ENCODE results near the gene DNASE1L2. TPM values are rescaled to one million over a fixed set of nuclear protein-coding genes. Genes with fewer than 3 reads are reported as not detected.
A peak's percentile ranks its signal among the peaks of the same experiment; 100 is the strongest.

Gene DNASE1L2
- total RNA-seq, 1 experiment from 2014 or later: 1.9 TPM

- POLR2A ChIA-PET: interaction anchor here (0.9 to 1.2 kb wide), 5 partner anchors 11 to 240 kb away, joined by 3 to 6 read pairs (median 3); partner anchors contain the start of genes RPS2 and TRAF7
- RAD21 ChIA-PET (ENCODE audit: low non-redundant PET in 1 of 2, low total read pairs in 2 of 2, uncharacterized antibody in 2 of 2, unreplicated experiment in 2 of 2): interaction anchor here in 1 of 2 experiments (0.6 kb wide), 1 partner anchor 231 kb away, joined by 3 read pairs; no protein-coding TSS in a partner anchor
- H3K4me3 ChIP-seq (replicated peaks in 1 of 2; ENCODE audit: low read depth in 1 of 2, low read length in 2 of 2): peak overlapping the region; percentile 81 to 86
- H3K27ac ChIP-seq (ENCODE audit: low read depth, low read length): peak overlapping the region; percentile 94
- intact Hi-C loops (cut with micrococcal nuclease): no loop called here
- H3K27me3 ChIP-seq (ENCODE audit: insufficient read depth, low read length): no peaks in the 10 kb centered on the region
- peaks cover 5 to 23% of the 10 kb centered on the region in 2 experiments for H3K4me1 ChIP-seq (ENCODE audit: control insufficient read depth in 1 of 2, insufficient read depth in 2 of 2, low read length in 2 of 2)
- no peak for DNase-seq (ENCODE audit: low read depth, low spot score)
- no peaks in the 10 kb centered on the region for H3K9me3 ChIP-seq (ENCODE audit: control insufficient read depth in 1 of 2, insufficient read depth in 1 of 2, low read depth in 1 of 2, low read length in 2 of 2)
- H2AFZ ChIP-seq (ENCODE audit: low read depth, low read length, poor library complexity, severe bottlenecking): no peak overlapping the region
- peak overlapping the region; percentile 99 for H3K4me2 ChIP-seq (ENCODE audit: low read length)
- CTCF ChIA-PET: interaction anchor here (3.0 kb wide), 1 partner anchor 10 kb away, joined by 11 read pairs; no protein-coding TSS in a partner anchor
- no peaks in the 10 kb centered on the region for H3K9me2 ChIP-seq (ENCODE audit: insufficient read depth)
- peak overlapping the region; percentile 81 for H3K9ac ChIP-seq (ENCODE audit: low read length)
- TSS peak; percentile 70 for BruUV-seq (replicated peaks)
- peaks cover 4 to 19% of the 10 kb centered on the region in 2 experiments; a peak in 3 of 4 replicates for H3K36me3 ChIP-seq (ENCODE audit: control insufficient read depth in 1 of 2, insufficient read depth in 2 of 2, low read length in 2 of 2)
- H3K79me2 ChIP-seq (ENCODE audit: insufficient read depth, low read length): peaks cover 20% of the 10 kb centered on the region
- H4K20me1 ChIP-seq (ENCODE audit: insufficient read depth): no peaks in the 10 kb centered on the region
- peak; percentile 12 for ATAC-seq
- TF ChIP-seq POLR2AphosphoS5 (IDR thresholded peaks at IDR 0.05; ENCODE audit: low read depth, low read length): no peak
- TF ChIP-seq CEBPB (IDR thresholded peaks at IDR 0.05; ENCODE audit: low read depth): no peak
- TF ChIP-seq SIN3A (IDR thresholded peaks at IDR 0.05; ENCODE audit: low read depth): no peak
- TF ChIP-seq EGR1 (IDR thresholded peaks at IDR 0.05; ENCODE audit: low read depth): no peak
- no peak for TF ChIP-seq MAX (IDR thresholded peaks at IDR 0.05)
- TF ChIP-seq ZFX (IDR thresholded peaks at IDR 0.05): no peak
- TF ChIP-seq ATF3 (IDR thresholded peaks at IDR 0.05): no peak
- no peak for TF ChIP-seq ELF1 (IDR thresholded peaks at IDR 0.05; ENCODE audit: borderline replicate concordance, low read depth)
- TF ChIP-seq YY1 (IDR thresholded peaks at IDR 0.05; ENCODE audit: extremely low read depth, insufficient replicate concordance, low read depth, low read length): no peak
- no peak for TF ChIP-seq EZH2 (IDR thresholded peaks at IDR 0.05)
- no peak for TF ChIP-seq CBX3 (IDR thresholded peaks at IDR 0.05; ENCODE audit: low read depth)
- no peak for TF ChIP-seq SP1 (IDR thresholded peaks at IDR 0.05; ENCODE audit: low read depth)
Observed at GRCh38 chr16:2204416-2205103, 31.7 kb upstream of the DNASE1L2 start.

Measured in HCT116 (cell line).